ENCODE data around the gene CENPP.
A peak's percentile ranks its signal among the peaks of the same experiment; 100 is the strongest.

CENPP gene

GRCh38 chr9:92483627-92484545, 158.1 kb downstream of the CENPP start:
- no peak for DNase-seq

GRCh38 chr9:92484563-92484962, 158.8 kb downstream of the CENPP start:
- DNase-seq: no peak

DNA sequence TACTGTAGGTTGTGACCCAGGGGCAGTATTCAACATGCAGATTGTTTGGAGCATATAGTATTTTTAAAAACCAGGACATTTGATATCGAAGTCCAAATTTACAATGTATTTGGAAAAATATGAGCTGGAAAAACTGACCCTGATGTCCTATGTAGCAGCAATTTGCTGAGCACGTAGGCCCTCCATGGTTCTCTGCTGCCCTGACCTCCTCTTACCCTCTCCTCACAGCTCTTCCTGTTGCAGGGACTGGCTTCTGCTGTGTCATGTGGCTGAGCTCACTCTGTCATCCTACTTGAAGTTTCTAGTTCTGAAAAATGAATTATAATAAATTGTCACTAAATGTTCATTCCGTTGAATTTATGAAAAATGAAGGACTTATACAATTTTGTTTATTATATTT, 160.6 kb downstream of the CENPP start:
- peak; percentile 7 to 16 for DNase-seq

GRCh38 chr9:92488681-92489550, 163.2 kb downstream of the CENPP start:
- DNase-seq: no peak

- no peak for DNase-seq
These were observed 167.1 kb downstream of the CENPP start for GRCh38 chr9:92492781-92493401.

DNA sequence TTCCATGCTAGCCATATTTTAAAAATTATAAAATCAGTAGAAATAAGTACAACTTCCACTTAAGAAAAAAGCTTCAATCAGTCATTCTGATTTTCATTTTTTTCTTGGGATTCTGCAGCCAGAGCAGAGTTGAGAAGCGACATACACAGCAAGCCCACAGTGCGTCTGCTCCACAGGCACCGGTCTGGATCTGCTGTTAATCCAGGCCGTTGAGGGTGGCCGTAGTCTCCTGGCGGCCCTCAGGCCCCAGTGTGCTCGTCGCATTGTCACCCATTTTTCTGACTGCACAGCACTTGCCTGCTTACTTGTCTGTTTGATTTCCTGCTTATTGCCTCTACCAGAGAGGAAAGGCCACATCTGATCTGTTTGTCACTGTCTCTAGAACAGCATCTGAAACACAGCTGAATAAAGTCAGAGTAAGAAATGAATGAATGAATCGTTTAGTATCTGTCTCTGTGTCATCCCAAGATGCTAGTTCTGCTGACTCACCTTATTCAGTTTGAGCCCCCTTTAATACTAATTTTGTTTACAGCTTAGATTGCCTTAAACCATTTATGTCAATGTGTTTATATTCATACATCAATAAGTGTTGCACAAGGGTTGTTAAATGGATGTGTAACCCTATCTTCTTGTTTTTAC, 168.1 kb downstream of the CENPP start:
- no peak for DNase-seq

DNA sequence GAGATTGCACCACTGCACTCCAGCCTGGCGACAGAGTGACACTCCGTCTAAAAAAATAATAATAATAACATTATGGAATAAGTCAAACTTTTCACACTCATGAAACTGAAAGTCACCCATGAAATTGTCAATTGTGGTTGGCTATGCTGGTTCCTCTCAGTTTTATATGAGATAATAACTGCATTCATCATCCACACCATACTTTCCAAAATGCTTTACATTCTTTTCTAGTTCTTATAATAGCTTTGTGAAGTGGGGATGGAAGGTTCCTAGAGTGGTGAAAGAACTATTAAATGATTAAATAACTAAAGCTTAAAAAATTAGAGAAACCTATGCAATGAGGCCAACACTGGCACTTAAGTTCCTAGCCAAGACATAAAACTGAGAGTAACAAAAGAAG, 169.1 kb downstream of the CENPP start:
- DNase-seq: no peak

- DNase-seq: no peak
These were observed 170.8 kb downstream of the CENPP start for GRCh38 chr9:92496396-92497176.

DNA sequence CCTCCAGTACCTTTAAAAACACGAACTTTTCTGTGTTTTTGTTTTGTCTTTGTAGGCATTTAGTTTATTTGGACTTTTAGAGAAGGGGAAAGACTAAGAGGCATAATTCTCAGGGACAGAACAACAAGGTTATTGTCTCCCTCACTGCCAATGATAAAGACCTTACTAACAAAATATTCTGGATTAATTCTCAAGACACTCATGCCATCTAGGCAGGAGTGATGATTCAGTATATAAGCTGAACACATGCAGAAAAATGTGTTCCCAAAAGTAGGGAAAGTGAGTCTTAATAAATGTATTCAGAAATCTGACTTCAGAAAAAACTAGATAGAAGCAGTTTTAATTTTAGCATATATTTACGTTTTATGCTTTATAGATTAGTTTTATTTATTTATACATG, 173.9 kb downstream of the CENPP start:
- DNase-seq: no peak

DNA sequence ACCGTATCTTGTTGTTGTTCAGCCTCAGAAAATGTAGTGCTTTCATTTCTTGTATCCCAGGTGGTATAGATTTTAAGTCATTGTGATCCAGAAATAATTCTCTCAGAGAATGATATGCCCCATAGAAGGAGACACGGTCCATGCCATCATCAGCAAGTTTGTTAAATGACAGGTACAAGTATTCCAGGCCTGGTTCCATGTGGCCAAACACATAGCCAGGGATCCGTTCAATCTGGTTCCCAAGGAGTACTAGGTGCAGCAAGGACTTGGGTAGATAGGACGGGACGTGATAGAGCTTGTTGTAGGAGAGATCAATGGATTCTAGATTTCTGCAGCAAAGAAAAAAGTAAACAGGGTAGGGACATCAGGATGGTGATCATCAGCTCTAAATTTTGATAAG, 175.0 kb downstream of the CENPP start:
- DNase-seq: no peak

GRCh38 chr9:92501671-92502393, 176.1 kb downstream of the CENPP start:
- peak; percentile 28 to 43 for DNase-seq

DNA sequence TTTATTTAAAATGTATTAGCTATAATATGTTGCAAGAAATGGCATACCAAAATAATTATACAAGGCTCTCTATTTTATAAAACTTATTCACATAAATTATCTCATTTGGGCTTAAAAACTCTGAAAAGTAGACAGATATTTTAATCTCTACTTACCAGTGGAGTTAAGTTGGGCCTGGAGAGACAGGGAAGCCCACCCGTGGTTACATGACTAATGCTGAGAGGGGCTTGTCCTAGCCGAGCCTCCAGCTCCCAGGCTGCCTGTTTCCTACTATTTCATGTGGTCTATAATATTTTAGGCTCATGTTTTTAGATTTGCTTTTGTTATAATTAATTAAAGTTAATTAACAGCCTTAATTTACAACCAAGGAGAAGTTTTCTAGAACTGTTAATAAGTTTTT, 177.4 kb downstream of the CENPP start:
- DNase-seq: no peak

- no peak for DNase-seq
These were observed 179.1 kb downstream of the CENPP start for GRCh38 chr9:92504881-92505280.

DNA sequence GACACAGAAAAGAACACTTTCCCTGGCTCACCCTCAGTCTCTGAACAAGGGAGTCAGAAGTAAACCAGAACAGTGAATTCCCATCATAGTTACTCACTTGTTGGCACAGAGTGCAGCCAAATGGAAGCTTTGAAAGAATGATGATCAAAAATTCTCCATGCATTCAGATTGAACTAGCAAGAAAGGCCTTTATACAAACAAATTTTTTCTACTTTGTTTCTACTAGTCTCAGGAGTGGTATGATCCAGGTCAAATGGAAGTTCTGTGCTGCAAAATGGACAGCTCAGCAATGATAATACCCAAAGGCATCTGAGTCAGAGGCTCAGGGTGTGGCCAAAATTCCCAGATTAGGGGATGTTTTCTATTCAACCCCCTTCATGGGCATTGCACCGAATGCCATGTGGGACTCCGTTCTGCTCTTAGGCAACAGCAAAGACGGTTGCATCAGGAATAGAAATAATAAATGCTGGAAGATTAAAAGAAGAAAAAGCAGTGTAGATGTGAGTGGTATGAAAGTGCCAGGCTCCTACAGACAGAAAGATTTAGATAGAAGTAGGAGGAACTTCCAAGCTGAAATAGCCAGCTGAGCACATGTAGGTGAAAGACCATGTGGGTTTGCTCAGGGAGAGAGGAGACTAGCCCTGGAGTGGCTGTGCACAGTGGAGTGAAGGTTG, 180.6 kb downstream of the CENPP start:
- peak; percentile 48 to 73 for DNase-seq

GRCh38 chr9:92507005-92507404, 181.3 kb downstream of the CENPP start:
- DNase-seq: no peak

DNA sequence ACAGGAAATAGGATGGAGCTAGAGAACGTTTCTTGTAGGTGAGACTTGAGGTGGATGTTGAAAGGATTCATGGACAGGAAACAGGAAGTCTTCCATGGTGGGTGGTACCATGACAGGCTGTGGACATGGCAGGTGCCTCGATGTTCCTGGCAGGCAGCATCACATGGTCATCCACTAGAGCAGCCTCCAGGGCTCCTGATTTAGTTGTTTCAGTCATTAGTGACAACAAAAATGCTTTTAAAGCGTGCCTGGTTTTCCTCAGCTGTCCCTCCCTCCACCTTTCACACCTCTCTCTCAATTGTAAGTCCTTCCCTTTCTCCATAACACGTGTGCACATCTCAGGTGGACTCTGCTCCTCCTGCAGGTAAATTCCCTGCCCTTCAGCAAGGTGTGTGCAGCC, 181.7 kb downstream of the CENPP start:
- no peak for DNase-seq

- no peak for DNase-seq
These were observed 182.5 kb downstream of the CENPP start for GRCh38 chr9:92508018-92508820.

DNA sequence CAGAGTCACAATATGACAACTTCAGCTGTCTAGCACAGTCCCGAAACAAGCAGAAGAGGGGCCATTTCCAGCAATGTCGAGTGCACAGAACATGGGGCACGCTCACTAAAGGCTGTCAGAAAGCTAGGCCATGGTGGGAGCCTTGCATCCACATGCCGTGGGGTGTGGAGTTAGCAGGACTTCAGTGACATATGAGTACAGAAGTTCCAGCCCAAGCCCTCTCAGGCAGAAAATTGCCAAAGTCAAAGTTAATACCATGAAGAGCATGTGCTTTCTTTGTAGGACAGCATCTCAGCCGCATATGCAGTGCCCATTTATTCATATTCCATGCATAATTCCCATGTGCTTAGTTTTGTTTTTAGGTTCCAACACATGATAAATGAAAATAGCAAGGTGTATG, 183.3 kb downstream of the CENPP start:
- DNase-seq: no peak

- DNase-seq: peak in 1 of 2 donors; percentile 23
These were observed 185.0 kb downstream of the CENPP start for GRCh38 chr9:92510747-92511146.

- DNase-seq: no peak
These were observed 186.9 kb downstream of the CENPP start for GRCh38 chr9:92512622-92513021.

Measured in inflammatory macrophage treated with lipopolysaccharide for 1 hour (primary cell).